ENCODE results near the gene ZNFX1. TPM values are rescaled to one million over a fixed set of nuclear protein-coding genes. Genes with fewer than 3 reads are reported as not detected.

The ZNFX1 gene
- total and polyA plus RNA-seq, 2 donors from 2014 or later: 8.0 to 44.0 TPM

GRCh38 chr20:49268600-49269365 is 9.1 kb downstream of the ZNFX1 start:
- DNase-seq: no peak
- intact Hi-C loops (cut with DNase I): no loop called here
- no peaks in the 10 kb centered on the region for H3K9me3 ChIP-seq (ENCODE audit: control insufficient read depth in 2 of 3, insufficient read depth in 1 of 3, low read length in 3 of 3)
- peaks cover 0 to 16% (median 7%) of the 10 kb centered on the region in 3 donors for H3K4me1 ChIP-seq (ENCODE audit: control insufficient read depth in 2 of 3, insufficient read depth in 2 of 3, low read depth in 1 of 3, low read length in 3 of 3)
- no peak for FAIRE-seq
- H3K27ac ChIP-seq (ENCODE audit: low read depth in 2 of 2, low read length in 2 of 2): no peak overlapping the region
- no peak overlapping the region for H3K4me3 ChIP-seq (ENCODE audit: low read length in 3 of 3)
- no peak for TF ChIP-seq CTCF (IDR thresholded peaks at IDR 0.05; ENCODE audit: borderline replicate concordance, extremely low read depth, insufficient read depth)
- no peak overlapping the region for H3K9ac ChIP-seq (ENCODE audit: low read length in 3 of 3)
- H3K27me3 ChIP-seq (ENCODE audit: control insufficient read depth, insufficient read depth, low read length): no peaks in the 10 kb centered on the region
- H3K36me3 ChIP-seq (ENCODE audit: control insufficient read depth in 2 of 3, insufficient read depth in 3 of 3, low read length in 3 of 3): peaks cover 15 to 41% (median 37%) of the 10 kb centered on the region in 3 donors

GRCh38 chr20:49267327-49267726 is 10.5 kb downstream of the ZNFX1 start:
- FAIRE-seq (no peak), DNase-seq (no peak)
- Histone ChIP-seq H3K4me1 (ENCODE audit: control insufficient read depth in 2 of 3, insufficient read depth in 2 of 3, low read depth in 1 of 3, low read length in 3 of 3) (peaks cover 0 to 16% (median 7%) of the 10 kb centered on the region in 3 donors), H3K36me3 (ENCODE audit: control insufficient read depth in 2 of 3, insufficient read depth in 3 of 3, low read length in 3 of 3) (peaks cover 17 to 51% (median 42%) of the 10 kb centered on the region in 3 donors), H3K27me3 (ENCODE audit: control insufficient read depth, insufficient read depth, low read length) (no peaks in the 10 kb centered on the region), H3K9me3 (ENCODE audit: control insufficient read depth in 2 of 3, insufficient read depth in 1 of 3, low read length in 3 of 3) (no peaks in the 10 kb centered on the region), H3K4me3 (ENCODE audit: low read length in 3 of 3) (peak overlapping the region in 1 of 3 donors; percentile 22), H3K9ac (ENCODE audit: low read length in 3 of 3) (no peak overlapping the region), H3K27ac (ENCODE audit: low read depth in 2 of 2, low read length in 2 of 2) (peak overlapping the region in 1 of 2 donors; percentile 2)
- TF ChIP-seq CTCF (IDR thresholded peaks at IDR 0.05; ENCODE audit: borderline replicate concordance, extremely low read depth, insufficient read depth): no peak
- intact Hi-C loops (cut with DNase I): no loop called here

GRCh38 chr20:49262444-49262843 is 15.4 kb downstream of the ZNFX1 start:
- FAIRE-seq: no peak
- intact Hi-C loops (cut with DNase I): no loop called here

More at GRCh38 chr20:49262444-49262843, 15.4 kb downstream of the ZNFX1 start:
- Histone ChIP-seq H3K4me1 (ENCODE audit: control insufficient read depth in 2 of 3, insufficient read depth in 2 of 3, low read depth in 1 of 3, low read length in 3 of 3) (peaks cover 0 to 2% (median 0%) of the 10 kb centered on the region in 3 donors), H3K36me3 (ENCODE audit: control insufficient read depth in 2 of 3, insufficient read depth in 3 of 3, low read length in 3 of 3) (peaks cover 12 to 47% (median 37%) of the 10 kb centered on the region in 3 donors), H3K9ac (ENCODE audit: low read length in 3 of 3) (no peak overlapping the region), H3K27me3 (ENCODE audit: control insufficient read depth, insufficient read depth, low read length) (no peaks in the 10 kb centered on the region), H3K4me3 (ENCODE audit: low read length in 3 of 3) (no peak overlapping the region), H3K9me3 (ENCODE audit: control insufficient read depth in 2 of 3, insufficient read depth in 1 of 3, low read length in 3 of 3) (no peaks in the 10 kb centered on the region), H3K27ac (ENCODE audit: low read depth in 2 of 2, low read length in 2 of 2) (no peak overlapping the region)
- no peak for TF ChIP-seq CTCF (IDR thresholded peaks at IDR 0.05; ENCODE audit: borderline replicate concordance, extremely low read depth, insufficient read depth)
- no peak for DNase-seq
